Right lobe of liver (tissue), 6 donors: ENCODE data around the gene RPL18A. TPM values are rescaled to one million over a fixed set of nuclear protein-coding genes. Genes with fewer than 3 reads are reported as not detected.
"Not testable (repeated sequence)": the region's sequence is repeated elsewhere in the genome, so short reads cannot be mapped to it uniquely, and the experiment has no call there.

Experiments
- ATAC-seq, 4 donors: fragments of 200-7000 bp; cut with Tn5 transposase; one replicate each; pipeline ENCODE4 v1.9.1; 2020; ENCODE audit warnings: mild to moderate bottlenecking in 4 of 4, moderate library complexity in 4 of 4
- DNase-seq, 3 donors: peaks; one replicate each; pipeline ENCODE4 v3.0.0-alpha.2; 2020
- H3K27ac ChIP-seq, 3 donors: fragments of 200-600 bp; one replicate each; pipeline ENCODE4 v1.8.0; 2022
- H3K27me3 ChIP-seq, 2 donors: fragments of 200-600 bp; one replicate each; pipeline ENCODE4 v1.8.0; 2022
- H3K36me3 ChIP-seq, 4 donors: fragments of 200-600 bp; sonication (generic) in 1 of 4; one replicate each; pipeline versions ENCODE4 v1.5.1 to v1.8.0; 2017 to 2022; ENCODE audit warnings: control low read depth in 1 of 4
- H3K4me1 ChIP-seq, 4 donors: fragments of 200-600 bp; sonication (generic) in 1 of 4; one replicate each; pipeline versions ENCODE4 v1.5.1 to v1.8.0; 2017 to 2022; ENCODE audit warnings: control low read depth in 1 of 4
- H3K4me3 ChIP-seq, 3 donors: fragments of 200-600 bp; one replicate each; pipeline ENCODE4 v1.8.0; 2022
- H3K9me3 ChIP-seq, 4 donors: fragments of 200-600 bp; sonication (generic) in 1 of 4; one replicate each; pipeline versions ENCODE4 v1.5.1 to v1.8.0; 2017 to 2022; ENCODE audit warnings: control low read depth in 1 of 4
- POLR2A ChIP-seq: fragments of 450-650 bp; IDR thresholded peaks from one replicate; pipeline ENCODE4 v1.6.1; 2017; ENCODE audit warnings: antibody characterized with exemption, mild to moderate bottlenecking
- WGBS: methylation state at CpG from one replicate; pipeline ENCODE4 v1.1.6; 2018; ENCODE audit warnings: low coverage, low lambda C conversion rate; ENCODE audit not compliant: insufficient coverage; ENCODE audit errors: missing lambda C conversion rate; 5-methylcytosine and 5-hydroxymethylcytosine counted together
- intact Hi-C, 2 donors: fragments of 100-400 bp; cut with DNase I; formaldehyde crosslinking; loops; one replicate each; pipeline versions ENCODE4 v1.11.2 to v1.14.1; 2022
- total RNA-seq, 6 experiments: library from RNA; depleted of rRNA in 2 of 6; stranded (reverse); fragments of >200 nt in 2 of 6; fragmentation: NEBNext Ultra II Directional in 3 of 6; extraction: Animal tissue kit (Norgen Biotek cat#: 25700) in 3 of 6; gene quantifications; one replicate each; pipeline versions ENCODE4 v1.1.0 to v1.2.4, GENCODE V29; 2016 to 2023
- TF ChIP-seq, protein P1 (sequence below), 4 donors: fragments of 200-600 bp in 3 of 4; fragments of 450-650 bp in 1 of 4; IDR thresholded peaks; one replicate each; pipeline versions ENCODE4 v1.5.1 to v1.8.0; 2016 to 2022; ENCODE audit warnings: antibody characterized with exemption in 4 of 4, mild to moderate bottlenecking in 2 of 4
- donor health status: DM: no; HTN: yes; CAD: no.
- donor health status: DM: no; HTN: no; CAD: no.
- donor health status: DM: no; HTN: no; CAD: no.
- donor health status: DM: no; HTN: yes; CAD: no.
- donor health status: DM: no; HTN: yes; CAD: no.

RPL18A gene
- total RNA-seq, 6 experiments from 2014 or later: 449 to 778 (median 494) TPM

DNA sequence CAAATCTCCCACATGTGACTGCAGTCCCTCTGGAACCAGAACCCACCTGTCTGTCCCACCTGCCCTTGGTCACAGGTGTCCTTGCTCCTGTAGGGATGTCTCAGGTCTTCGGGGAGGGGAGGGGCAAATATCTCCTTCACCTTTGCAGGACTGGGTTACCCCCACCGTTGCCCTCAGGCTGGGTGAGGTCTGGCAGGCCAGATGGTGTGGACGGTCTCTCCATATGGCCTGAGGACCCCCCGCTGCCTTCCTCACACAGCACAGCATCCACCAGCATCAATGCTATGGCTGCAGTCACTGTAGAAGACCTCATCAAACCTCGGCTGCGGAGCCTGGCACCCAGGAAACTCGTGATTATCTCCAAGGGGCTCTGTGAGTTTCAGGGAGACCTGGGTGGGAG lies 22.0 kb downstream of the RPL18A start:
- intact Hi-C loops: no loop called here
- Histone ChIP-seq H3K4me3 (no peak overlapping the region), H3K27me3 (no peaks in the 10 kb centered on the region), H3K9me3 (no peaks in the 10 kb centered on the region), H3K4me1 (no peaks in the 10 kb centered on the region), H3K27ac (no peak overlapping the region), H3K36me3 (no peaks in the 10 kb centered on the region)
- DNase-seq: no peak
- TF ChIP-seq, protein P1, sequence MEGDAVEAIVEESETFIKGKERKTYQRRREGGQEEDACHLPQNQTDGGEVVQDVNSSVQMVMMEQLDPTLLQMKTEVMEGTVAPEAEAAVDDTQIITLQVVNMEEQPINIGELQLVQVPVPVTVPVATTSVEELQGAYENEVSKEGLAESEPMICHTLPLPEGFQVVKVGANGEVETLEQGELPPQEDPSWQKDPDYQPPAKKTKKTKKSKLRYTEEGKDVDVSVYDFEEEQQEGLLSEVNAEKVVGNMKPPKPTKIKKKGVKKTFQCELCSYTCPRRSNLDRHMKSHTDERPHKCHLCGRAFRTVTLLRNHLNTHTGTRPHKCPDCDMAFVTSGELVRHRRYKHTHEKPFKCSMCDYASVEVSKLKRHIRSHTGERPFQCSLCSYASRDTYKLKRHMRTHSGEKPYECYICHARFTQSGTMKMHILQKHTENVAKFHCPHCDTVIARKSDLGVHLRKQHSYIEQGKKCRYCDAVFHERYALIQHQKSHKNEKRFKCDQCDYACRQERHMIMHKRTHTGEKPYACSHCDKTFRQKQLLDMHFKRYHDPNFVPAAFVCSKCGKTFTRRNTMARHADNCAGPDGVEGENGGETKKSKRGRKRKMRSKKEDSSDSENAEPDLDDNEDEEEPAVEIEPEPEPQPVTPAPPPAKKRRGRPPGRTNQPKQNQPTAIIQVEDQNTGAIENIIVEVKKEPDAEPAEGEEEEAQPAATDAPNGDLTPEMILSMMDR (IDR thresholded peaks at IDR 0.05): no peak
- TF ChIP-seq POLR2A: no peak
- WGBS: 38% methylated on average over 2 of the region's 7 CpGs
- ATAC-seq: peak in 1 of 4 donors; percentile 26

DNA sequence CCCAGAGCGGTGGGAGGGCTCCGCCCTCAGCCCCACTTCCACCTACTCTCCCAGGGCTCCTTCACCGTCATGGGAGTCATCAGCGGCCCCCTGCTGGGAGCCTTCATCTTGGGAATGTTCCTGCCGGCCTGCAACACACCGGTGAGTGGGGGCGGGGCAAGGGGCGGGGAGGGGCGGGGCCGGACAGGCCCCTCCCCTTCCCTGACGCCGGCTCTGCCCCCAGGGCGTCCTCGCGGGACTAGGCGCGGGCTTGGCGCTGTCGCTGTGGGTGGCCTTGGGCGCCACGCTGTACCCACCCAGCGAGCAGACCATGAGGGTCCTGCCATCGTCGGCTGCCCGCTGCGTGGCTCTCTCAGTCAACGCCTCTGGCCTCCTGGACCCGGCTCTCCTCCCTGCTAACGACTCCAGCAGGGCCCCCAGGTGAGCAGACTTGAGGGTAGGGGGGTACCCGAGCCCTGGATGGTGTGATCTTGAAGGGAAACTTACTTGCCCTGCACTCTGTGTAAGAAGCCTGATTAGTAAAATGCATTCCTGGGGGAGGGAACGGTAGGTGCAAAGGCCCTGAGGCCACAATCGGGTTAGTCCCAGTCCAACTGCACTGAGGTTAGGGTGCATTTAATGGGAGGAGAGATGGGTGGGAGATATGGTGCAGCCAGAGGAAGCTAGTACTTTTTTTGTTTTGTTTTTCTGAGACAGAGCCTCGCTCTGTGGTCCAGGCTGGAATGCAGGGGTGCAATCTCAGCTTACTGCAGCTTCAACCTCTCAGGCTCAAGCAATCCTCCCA lies 24.1 kb downstream of the RPL18A start:
- intact Hi-C loops: no loop called here
- Histone ChIP-seq H3K4me1 (no peaks in the 10 kb centered on the region), H3K27ac (no peak overlapping the region), H3K36me3 (no peaks in the 10 kb centered on the region), H3K9me3 (no peaks in the 10 kb centered on the region), H3K27me3 (no peaks in the 10 kb centered on the region), H3K4me3 (no peak overlapping the region)
- WGBS: 78% methylated on average over 5 of the region's 33 CpGs
- DNase-seq (no peak), ATAC-seq (peak in 1 of 4 donors; percentile 39)
- TF ChIP-seq POLR2A: no peak
- TF ChIP-seq, protein P1 (IDR thresholded peaks at IDR 0.05): no peak

DNA sequence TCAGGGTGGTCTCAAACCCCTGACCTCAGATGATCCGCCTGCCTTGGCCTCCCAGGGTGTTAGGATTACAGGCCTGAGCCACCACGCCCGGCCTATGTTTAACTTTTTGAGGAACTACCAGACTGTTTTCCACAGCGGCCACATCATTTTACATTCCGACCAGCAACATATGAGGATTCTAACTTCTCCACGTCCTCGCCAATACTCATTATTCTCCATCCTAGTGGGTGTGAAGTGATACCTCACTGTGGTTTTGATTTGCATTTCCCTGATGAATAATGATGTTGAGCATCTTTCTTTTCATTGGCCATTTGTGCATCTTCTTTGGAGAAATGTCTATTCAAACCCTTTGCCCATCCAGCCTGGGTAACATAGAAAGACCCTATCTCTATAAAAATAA lies 26.8 kb downstream of the RPL18A start:
- WGBS: 58% methylated on average over 7 of the region's 7 CpGs
- Histone ChIP-seq H3K4me3 (no peak overlapping the region), H3K27me3 (no peaks in the 10 kb centered on the region), H3K27ac (no peak overlapping the region), H3K9me3 (no peaks in the 10 kb centered on the region), H3K4me1 (no peaks in the 10 kb centered on the region), H3K36me3 (no peaks in the 10 kb centered on the region)
- TF ChIP-seq, protein P1 (IDR thresholded peaks at IDR 0.05): no peak
- TF ChIP-seq POLR2A: no peak
- no peak for DNase-seq
- no peak for ATAC-seq
- intact Hi-C loops: no loop called here

DNA sequence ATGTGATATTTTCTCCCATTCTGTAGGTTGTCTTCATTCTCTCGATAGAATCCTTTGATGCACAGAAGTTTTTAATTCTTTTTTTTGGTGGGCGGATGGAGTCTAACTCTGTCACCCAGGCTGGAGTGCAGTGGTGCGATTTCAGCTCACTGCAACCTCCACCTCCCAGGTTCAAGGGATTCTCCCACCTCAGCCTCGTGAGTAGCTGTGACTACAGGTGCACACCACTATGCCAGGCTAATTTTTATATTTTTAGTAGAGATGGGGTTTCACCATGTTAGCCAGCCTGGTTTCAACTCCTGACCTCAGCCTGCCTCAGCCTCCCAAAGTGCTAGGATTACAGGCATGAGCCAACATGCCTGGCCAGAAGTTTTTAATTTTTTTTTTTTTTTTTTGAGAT lies 27.5 kb downstream of the RPL18A start:
- DNase-seq, H3K4me3 ChIP-seq, H3K9me3 ChIP-seq, H3K27me3 ChIP-seq, H3K36me3 ChIP-seq, H3K27ac ChIP-seq, ATAC-seq, intact Hi-C loops, H3K4me1 ChIP-seq: not testable (repeated sequence)
- 66% methylated on average over 4 of the region's 4 CpGs for WGBS

DNA sequence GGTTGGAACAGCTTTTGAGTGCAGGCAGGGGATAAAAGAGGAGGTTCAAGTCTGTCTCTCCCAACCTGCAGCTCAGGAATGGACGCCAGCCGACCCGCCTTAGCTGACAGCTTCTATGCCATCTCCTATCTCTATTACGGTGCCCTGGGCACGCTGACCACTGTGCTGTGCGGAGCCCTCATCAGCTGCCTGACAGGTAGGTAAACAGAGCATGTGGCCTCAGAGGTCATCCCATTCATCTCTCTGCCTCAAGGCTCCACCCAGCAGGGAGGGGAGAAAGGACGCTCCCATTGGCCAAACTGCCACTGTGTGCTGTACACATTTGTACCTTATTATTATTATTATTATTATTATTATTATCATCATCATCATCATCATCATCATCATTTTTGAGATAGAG lies 28.6 kb downstream of the RPL18A start:
- no peak overlapping the region for H3K27ac ChIP-seq
- H3K4me3 ChIP-seq: no peak overlapping the region
- no peaks in the 10 kb centered on the region for H3K36me3 ChIP-seq
- no peaks in the 10 kb centered on the region for H3K4me1 ChIP-seq
- WGBS: 25% methylated on average over 1 of the region's 7 CpGs
- TF ChIP-seq, protein P1 (IDR thresholded peaks at IDR 0.05): no peak
- no peak for TF ChIP-seq POLR2A
- intact Hi-C loops: no loop called here
- DNase-seq: no peak
- no peak for ATAC-seq
- no peaks in the 10 kb centered on the region for H3K27me3 ChIP-seq
- no peaks in the 10 kb centered on the region for H3K9me3 ChIP-seq
